Esophagus muscularis mucosa (tissue), 4 donors: ENCODE data around the gene RNF183. TPM values are rescaled to one million over a fixed set of nuclear protein-coding genes. Genes with fewer than 3 reads are reported as not detected.

Experiments used
- DNase-seq: peaks from one replicate; pipeline ENCODE4 v3.0.0-alpha.2; 2017; ENCODE audit errors: extremely low spot score
- H3K27ac ChIP-seq, 4 donors: fragments of 200-600 bp; sonication (generic); replicated peaks in 1 of 4; 1 replicate in 3 of 4; 2 replicates in 1 of 4; pipeline ENCODE4 v1.5.1; 2016 to 2019; ENCODE audit warnings: mild to moderate bottlenecking in 1 of 4
- H3K27me3 ChIP-seq, 4 donors: fragments of 200-600 bp; sonication (generic); one replicate each; pipeline versions ENCODE4 v1.5.1 to v1.6.0; 2016 to 2019
- H3K36me3 ChIP-seq, 4 donors: fragments of 200-600 bp; sonication (generic); one replicate each; pipeline ENCODE4 v1.5.1; 2016 to 2019
- H3K4me1 ChIP-seq, 4 donors: fragments of 200-600 bp; sonication (generic); one replicate each; pipeline ENCODE4 v1.5.1; 2016 to 2019
- H3K4me3 ChIP-seq, 4 donors: fragments of 200-600 bp; sonication (generic); 1 replicate in 2 of 4; 2 replicates in 2 of 4; pipeline ENCODE4 v1.5.1; 2016 to 2019; ENCODE audit warnings: mild to moderate bottlenecking in 4 of 4, moderate library complexity in 1 of 4
- H3K9me3 ChIP-seq, 4 donors: fragments of 200-600 bp; sonication (generic); 1 replicate in 3 of 4; 2 replicates in 1 of 4; pipeline ENCODE4 v1.5.1; 2016 to 2019
- EP300 ChIP-seq: sonication (generic); formaldehyde crosslinking; IDR thresholded peaks from one replicate; pipeline ENCODE4 v1.6.1; 2017; ENCODE audit warnings: antibody characterized with exemption
- POLR2A ChIP-seq: fragments of 450-650 bp; IDR thresholded peaks from one replicate; pipeline ENCODE4 v1.6.1; 2017; ENCODE audit warnings: antibody characterized with exemption, moderate library complexity, mild to moderate bottlenecking, low read depth
- POLR2AphosphoS5 ChIP-seq, 2 donors: sonication (generic); formaldehyde crosslinking; IDR thresholded peaks; one replicate each; pipeline ENCODE4 v1.6.1; 2017; ENCODE audit warnings: antibody characterized with exemption in 2 of 2
- WGBS: methylation state at CpG from one replicate; pipeline ENCODE4 v1.1.5; 2018; 5-methylcytosine and 5-hydroxymethylcytosine counted together
- intact Hi-C: fragments of 100-400 bp; cut with DNase I; formaldehyde crosslinking; loops from one replicate; pipeline ENCODE4 v1.15.1; 2023
- total RNA-seq, 4 donors: library from RNA; depleted of rRNA; stranded (reverse); fragments of >200 nt; gene quantifications; one replicate each; pipeline versions ENCODE4 v1.1.0 to v1.2.1, GENCODE V29; 2016
- TF ChIP-seq, protein P1 (sequence below), 3 experiments: fragments of 200-600 bp in 2 of 3; fragments of 450-650 bp in 1 of 3; sonication (generic) in 2 of 3; IDR thresholded peaks; one replicate each; pipeline ENCODE4 v1.5.1; 2017 to 2019; ENCODE audit warnings: antibody characterized with exemption in 3 of 3, mild to moderate bottlenecking in 2 of 3, moderate library complexity in 1 of 3

Gene RNF183
- total RNA-seq, 4 donors from 2014 or later, result not detected

- Histone ChIP-seq H3K4me1 (peaks cover 0 to 4% (median 0%) of the 10 kb centered on the region in 4 donors), H3K4me3 (no peak overlapping the region), H3K27me3 (no peaks in the 10 kb centered on the region), H3K9me3 (no peaks in the 10 kb centered on the region), H3K36me3 (peaks cover 58 to 76% (median 73%) of the 10 kb centered on the region in 4 donors), H3K27ac (no peak overlapping the region)
- intact Hi-C loops, result no loop called here
- 91% methylated on average over 4 of the region's 4 CpGs for WGBS
- DNase-seq, result no peak
- TF ChIP-seq POLR2A (no peak), EP300 (no peak), POLR2AphosphoS5 (IDR thresholded peaks at IDR 0.05) (no peak)
- TF ChIP-seq, protein P1, sequence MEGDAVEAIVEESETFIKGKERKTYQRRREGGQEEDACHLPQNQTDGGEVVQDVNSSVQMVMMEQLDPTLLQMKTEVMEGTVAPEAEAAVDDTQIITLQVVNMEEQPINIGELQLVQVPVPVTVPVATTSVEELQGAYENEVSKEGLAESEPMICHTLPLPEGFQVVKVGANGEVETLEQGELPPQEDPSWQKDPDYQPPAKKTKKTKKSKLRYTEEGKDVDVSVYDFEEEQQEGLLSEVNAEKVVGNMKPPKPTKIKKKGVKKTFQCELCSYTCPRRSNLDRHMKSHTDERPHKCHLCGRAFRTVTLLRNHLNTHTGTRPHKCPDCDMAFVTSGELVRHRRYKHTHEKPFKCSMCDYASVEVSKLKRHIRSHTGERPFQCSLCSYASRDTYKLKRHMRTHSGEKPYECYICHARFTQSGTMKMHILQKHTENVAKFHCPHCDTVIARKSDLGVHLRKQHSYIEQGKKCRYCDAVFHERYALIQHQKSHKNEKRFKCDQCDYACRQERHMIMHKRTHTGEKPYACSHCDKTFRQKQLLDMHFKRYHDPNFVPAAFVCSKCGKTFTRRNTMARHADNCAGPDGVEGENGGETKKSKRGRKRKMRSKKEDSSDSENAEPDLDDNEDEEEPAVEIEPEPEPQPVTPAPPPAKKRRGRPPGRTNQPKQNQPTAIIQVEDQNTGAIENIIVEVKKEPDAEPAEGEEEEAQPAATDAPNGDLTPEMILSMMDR (IDR thresholded peaks at IDR 0.05), result no peak
Measured at GRCh38 chr9:113267911-113268566, 35.1 kb downstream of the RNF183 start.

DNA sequence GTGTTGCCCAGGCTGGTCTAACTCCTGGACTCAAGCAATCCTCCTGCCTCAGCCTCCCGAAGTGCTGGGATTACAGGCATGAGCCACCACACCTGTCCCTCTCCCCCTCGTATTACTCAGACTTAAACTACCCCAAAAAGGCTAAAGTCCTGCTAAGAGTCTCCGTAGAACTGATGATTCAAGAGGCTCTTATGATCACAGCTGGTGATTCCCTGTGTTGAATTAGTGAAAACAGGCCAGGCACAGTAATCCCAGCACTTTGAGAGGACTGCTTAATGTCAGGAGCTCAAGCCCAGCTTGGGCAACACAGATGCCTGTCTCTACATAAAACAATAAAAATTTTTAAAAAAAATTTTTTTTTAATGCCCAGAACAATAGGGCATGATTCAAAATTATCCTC, 37.0 kb downstream of the RNF183 start:
- Histone ChIP-seq H3K36me3 (peaks cover 40 to 76% (median 69%) of the 10 kb centered on the region in 4 donors), H3K27me3 (no peaks in the 10 kb centered on the region), H3K4me1 (no peaks in the 10 kb centered on the region), H3K9me3 (no peaks in the 10 kb centered on the region), H3K27ac (no peak overlapping the region), H3K4me3 (no peak overlapping the region)
- TF ChIP-seq POLR2A, result no peak
- no peak for TF ChIP-seq POLR2AphosphoS5 (IDR thresholded peaks at IDR 0.05)
- no peak for TF ChIP-seq EP300
- TF ChIP-seq, protein P1 (IDR thresholded peaks at IDR 0.05), result no peak
- no peak for DNase-seq
- WGBS, result 80% methylated on average over 3 of the region's 3 CpGs
- intact Hi-C loops, result no loop called here

GRCh38 chr9:113261917-113262671, 41.1 kb downstream of the RNF183 start:
- TF ChIP-seq, protein P1 (IDR thresholded peaks at IDR 0.05), result no peak
- no peak for TF ChIP-seq EP300
- peaks cover 20 to 70% (median 69%) of the 10 kb centered on the region in 4 donors for H3K36me3 ChIP-seq
- intact Hi-C loops, result no loop called here

GRCh38 chr9:113258282-113258681, 44.9 kb downstream of the RNF183 start:
- no peak for DNase-seq
- 84% methylated on average over 1 of the region's 1 CpG for WGBS
- Histone ChIP-seq H3K27me3 (no peaks in the 10 kb centered on the region), H3K36me3 (peaks cover 11 to 74% (median 57%) of the 10 kb centered on the region in 4 donors), H3K4me1 (no peaks in the 10 kb centered on the region), H3K27ac (no peak overlapping the region), H3K4me3 (no peak overlapping the region), H3K9me3 (no peaks in the 10 kb centered on the region)
- TF ChIP-seq EP300 (no peak), POLR2A (no peak), POLR2AphosphoS5 (IDR thresholded peaks at IDR 0.05) (no peak)
- TF ChIP-seq, protein P1 (IDR thresholded peaks at IDR 0.05), result no peak
- intact Hi-C loops, result no loop called here

More at GRCh38 chr9:113261917-113262671, 41.1 kb downstream of the RNF183 start:
- H3K27me3 ChIP-seq, result no peaks in the 10 kb centered on the region
- no peaks in the 10 kb centered on the region for H3K4me1 ChIP-seq
- H3K9me3 ChIP-seq, result no peaks in the 10 kb centered on the region
- H3K27ac ChIP-seq, result no peak overlapping the region
- 84% methylated on average over 1 of the region's 1 CpG for WGBS
- no peak overlapping the region for H3K4me3 ChIP-seq
- DNase-seq, result no peak
